Upper lobe of left lung (tissue), 4 donors: ENCODE data around the gene DCK.

Source experiments
- CTCF ChIP-seq, 6 experiments: fragments of 450-650 bp in 4 of 6; fragments of 200-600 bp in 2 of 6; sonication (generic) in 2 of 6; IDR thresholded peaks; one replicate each; pipeline ENCODE4 v1.5.1; 2016 to 2019; ENCODE audit warnings: antibody characterized with exemption in 6 of 6
- EP300 ChIP-seq, 4 donors: sonication (generic); formaldehyde crosslinking; IDR thresholded peaks; one replicate each; pipeline ENCODE4 v1.5.1; 2017; ENCODE audit warnings: antibody characterized with exemption in 4 of 4, control low read depth in 2 of 4
- POLR2A ChIP-seq, 4 donors: fragments of 450-650 bp; IDR thresholded peaks; one replicate each; pipeline ENCODE4 v1.5.1; 2016 to 2017; ENCODE audit warnings: antibody characterized with exemption in 4 of 4, mild to moderate bottlenecking in 2 of 4

DNA sequence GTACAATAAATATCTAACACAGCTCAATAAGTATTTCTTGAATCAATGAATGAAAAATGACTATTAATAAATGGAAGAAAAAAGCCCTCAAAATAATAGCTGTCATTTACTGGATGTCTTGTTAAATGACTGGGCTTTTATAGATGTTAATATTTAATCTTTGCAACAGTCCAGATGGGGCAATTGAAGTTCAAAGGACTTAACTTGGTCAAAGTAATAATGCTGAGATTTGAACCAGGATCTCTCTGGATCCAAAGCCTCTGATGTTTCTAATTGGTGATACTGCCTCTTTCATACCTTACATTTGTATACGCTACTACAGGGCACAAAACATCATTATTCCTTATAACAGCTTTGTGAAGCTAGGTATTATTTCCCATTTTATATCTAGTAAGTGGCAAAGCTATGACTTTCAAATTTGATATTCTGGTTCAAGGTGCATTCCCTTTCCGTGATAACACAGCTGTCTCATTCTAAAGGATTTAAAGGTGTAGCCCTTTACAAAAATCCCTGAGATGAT, 72.6 kb downstream of the DCK start:
- TF ChIP-seq EP300 (IDR thresholded peaks at IDR 0.05) (no peak), CTCF (IDR thresholded peaks at IDR 0.05) (no peak), POLR2A (IDR thresholded peaks at IDR 0.05) (no peak)
